HG02938 (cell line): ENCODE data around the gene PTPRN2.
"Not testable (repeated sequence)": the region's sequence is repeated elsewhere in the genome, so short reads cannot be mapped to it uniquely, and the experiment has no call there.

Experiments used
- ATAC-seq: cut with Tn5 transposase; IDR thresholded peaks from one replicate; pipeline ENCODE4 v1.9.1; 2021; ENCODE audit warnings: mild to moderate bottlenecking, moderate library complexity; ENCODE audit not compliant: unreplicated experiment

Gene PTPRN2

GRCh38 chr7:157604661-157605381 is 982.8 kb downstream of the PTPRN2 start:
- no peak for ATAC-seq

GRCh38 chr7:157603716-157604115 is 983.9 kb downstream of the PTPRN2 start:
- ATAC-seq: no peak

GRCh38 chr7:157603005-157603404 is 984.6 kb downstream of the PTPRN2 start:
- ATAC-seq: no peak

GRCh38 chr7:157602581-157602980 is 985.0 kb downstream of the PTPRN2 start:
- no peak for ATAC-seq

- no peak for ATAC-seq
Observed at GRCh38 chr7:157602156-157602555, 985.5 kb downstream of the PTPRN2 start.

- no peak for ATAC-seq
Observed at GRCh38 chr7:157601530-157601929, 986.1 kb downstream of the PTPRN2 start.

GRCh38 chr7:157599491-157599890 is 988.1 kb downstream of the PTPRN2 start:
- ATAC-seq: no peak

GRCh38 chr7:157597562-157597961 is 990.1 kb downstream of the PTPRN2 start:
- no peak for ATAC-seq

GRCh38 chr7:157596881-157597280 is 990.7 kb downstream of the PTPRN2 start:
- ATAC-seq: no peak

- no peak for ATAC-seq
Observed at GRCh38 chr7:157596471-157596870, 991.2 kb downstream of the PTPRN2 start.

- no peak for ATAC-seq
Observed at GRCh38 chr7:157596026-157596425, 991.6 kb downstream of the PTPRN2 start.

GRCh38 chr7:157595086-157595855 is 992.4 kb downstream of the PTPRN2 start:
- no peak for ATAC-seq

- no peak for ATAC-seq
Observed at GRCh38 chr7:157594306-157594705, 993.3 kb downstream of the PTPRN2 start.

- no peak for ATAC-seq
Observed at GRCh38 chr7:157593541-157593940, 994.1 kb downstream of the PTPRN2 start.

- not testable (repeated sequence) for ATAC-seq
Observed at GRCh38 chr7:157592636-157593320, 994.8 kb downstream of the PTPRN2 start.

- no peak for ATAC-seq
Observed at GRCh38 chr7:157590526-157590925, 997.1 kb downstream of the PTPRN2 start.

GRCh38 chr7:157589680-157590079 is 997.9 kb downstream of the PTPRN2 start:
- no peak for ATAC-seq

GRCh38 chr7:157587805-157588560 is 999.6 kb downstream of the PTPRN2 start:
- ATAC-seq: no peak

- ATAC-seq: no peak
Observed at GRCh38 chr7:157587051-157587804, 1000.4 kb downstream of the PTPRN2 start.

GRCh38 chr7:157586426-157586955 is 1001.1 kb downstream of the PTPRN2 start:
- no peak for ATAC-seq
